ENCODE results near the gene INSYN2B. TPM values are rescaled to one million over a fixed set of nuclear protein-coding genes. Genes with fewer than 3 reads are reported as not detected.
A peak's percentile ranks its signal among the peaks of the same experiment; 100 is the strongest.

Gene INSYN2B
- total RNA-seq, 2 experiments from 2014 or later, result not detected

DNA sequence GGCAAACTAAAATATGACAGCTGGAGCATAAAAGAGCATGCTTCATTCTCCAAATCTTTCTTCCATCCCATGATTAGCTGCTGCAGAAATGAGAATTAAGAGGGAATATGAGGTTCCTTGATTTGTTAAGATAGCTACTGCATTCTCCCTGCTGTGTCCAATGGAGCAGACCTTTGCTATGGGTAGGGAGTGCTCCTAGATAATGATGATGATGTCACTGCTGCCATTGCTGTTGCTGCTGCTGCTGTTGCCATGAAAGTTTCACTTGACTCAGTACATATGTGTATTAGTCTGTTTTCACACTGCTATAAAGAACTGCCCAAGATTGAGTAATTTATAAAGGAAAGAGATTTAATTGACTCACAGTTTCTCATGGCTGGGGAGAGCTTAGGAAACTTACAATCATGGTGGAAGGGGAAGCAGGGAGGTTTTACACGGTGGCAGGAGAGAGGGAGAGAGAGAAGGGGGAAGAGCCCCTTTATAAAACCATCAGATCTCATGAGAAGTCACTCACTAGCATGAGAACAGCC, 128.9 kb downstream of the INSYN2B start:
- Mint-ChIP-seq H3K4me3 (no peak overlapping the region), H3K36me3 (ENCODE audit: low read depth) (peaks cover 76% of the 10 kb centered on the region), H3K27ac (no peak overlapping the region), H3K27me3 (no peaks in the 10 kb centered on the region), H3K4me1 (ENCODE audit: low read depth) (peaks cover 15% of the 10 kb centered on the region), H3K9me3 (peaks cover 41% of the 10 kb centered on the region)
- CTCF ChIA-PET, result interaction anchor here (1.0 to 1.6 kb wide), 3 partner anchors 10 to 166 kb away, joined by 3 read pairs; no protein-coding TSS in a partner anchor
- POLR2A ChIA-PET, result interaction anchor here (0.5 to 0.7 kb wide), 3 partner anchors 18 to 468 kb away, joined by 3 read pairs; no protein-coding TSS in a partner anchor
- ATAC-seq (no peak), DNase-seq (no peak)
- intact Hi-C loops (cut with micrococcal nuclease), result no loop called here
- TF ChIP-seq, protein P1, sequence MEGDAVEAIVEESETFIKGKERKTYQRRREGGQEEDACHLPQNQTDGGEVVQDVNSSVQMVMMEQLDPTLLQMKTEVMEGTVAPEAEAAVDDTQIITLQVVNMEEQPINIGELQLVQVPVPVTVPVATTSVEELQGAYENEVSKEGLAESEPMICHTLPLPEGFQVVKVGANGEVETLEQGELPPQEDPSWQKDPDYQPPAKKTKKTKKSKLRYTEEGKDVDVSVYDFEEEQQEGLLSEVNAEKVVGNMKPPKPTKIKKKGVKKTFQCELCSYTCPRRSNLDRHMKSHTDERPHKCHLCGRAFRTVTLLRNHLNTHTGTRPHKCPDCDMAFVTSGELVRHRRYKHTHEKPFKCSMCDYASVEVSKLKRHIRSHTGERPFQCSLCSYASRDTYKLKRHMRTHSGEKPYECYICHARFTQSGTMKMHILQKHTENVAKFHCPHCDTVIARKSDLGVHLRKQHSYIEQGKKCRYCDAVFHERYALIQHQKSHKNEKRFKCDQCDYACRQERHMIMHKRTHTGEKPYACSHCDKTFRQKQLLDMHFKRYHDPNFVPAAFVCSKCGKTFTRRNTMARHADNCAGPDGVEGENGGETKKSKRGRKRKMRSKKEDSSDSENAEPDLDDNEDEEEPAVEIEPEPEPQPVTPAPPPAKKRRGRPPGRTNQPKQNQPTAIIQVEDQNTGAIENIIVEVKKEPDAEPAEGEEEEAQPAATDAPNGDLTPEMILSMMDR (IDR thresholded peaks at IDR 0.05), result no peak

DNA sequence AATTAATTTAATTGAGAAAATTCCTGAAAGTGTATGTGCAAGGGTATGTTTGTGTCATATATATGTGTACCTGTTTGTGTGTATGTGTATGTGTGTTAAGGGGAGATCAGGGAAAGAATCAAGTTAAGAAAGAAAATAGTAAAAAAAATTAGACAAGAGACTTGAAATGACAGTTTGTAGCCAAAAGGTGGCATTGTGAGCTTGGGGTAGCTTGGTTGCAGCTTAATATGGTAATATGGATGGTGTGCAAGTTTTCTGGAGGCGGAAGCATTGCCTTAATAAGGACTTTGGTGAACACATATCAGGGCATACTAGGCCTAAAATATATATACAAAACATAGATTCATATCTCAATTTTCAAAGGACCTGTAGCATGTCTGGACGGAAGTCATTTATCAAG, 129.9 kb downstream of the INSYN2B start:
- POLR2A ChIA-PET, result no interaction called here
- Mint-ChIP-seq H3K27ac (no peak overlapping the region), H3K9me3 (peaks cover 41% of the 10 kb centered on the region), H3K4me3 (no peak overlapping the region), H3K27me3 (no peaks in the 10 kb centered on the region), H3K36me3 (ENCODE audit: low read depth) (peaks cover 76% of the 10 kb centered on the region), H3K4me1 (ENCODE audit: low read depth) (peaks cover 8% of the 10 kb centered on the region)
- TF ChIP-seq, protein P1 (IDR thresholded peaks at IDR 0.05), result peak; percentile 28
- no peak for ATAC-seq
- intact Hi-C loops (cut with micrococcal nuclease), result no loop called here
- DNase-seq, result peak; percentile 11
- CTCF ChIA-PET, result interaction anchor here (1.5 to 1.6 kb wide), 2 partner anchors 10 to 167 kb away, joined by 3 to 4 read pairs; no protein-coding TSS in a partner anchor

DNA sequence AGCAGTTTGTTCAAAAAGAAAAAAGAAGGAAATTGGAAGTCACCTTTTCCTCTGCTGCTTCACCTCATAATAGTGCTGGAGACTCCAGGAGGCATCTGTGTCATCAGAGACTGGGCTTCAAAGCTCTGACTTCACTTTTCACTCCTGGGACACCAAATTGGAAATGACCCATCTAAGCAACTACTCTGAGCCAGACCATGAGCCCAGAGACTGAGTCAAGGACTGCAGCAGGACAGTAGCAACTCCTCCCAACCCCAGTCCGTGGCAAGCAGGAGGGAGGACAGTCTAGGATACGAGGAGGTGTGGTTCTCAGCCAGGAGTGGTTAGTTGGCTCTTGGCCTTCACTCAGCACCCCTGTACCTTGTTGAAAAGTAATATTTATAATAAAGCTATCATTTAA, 131.5 kb downstream of the INSYN2B start:
- Mint-ChIP-seq H3K4me1 (ENCODE audit: low read depth) (peaks cover 10% of the 10 kb centered on the region), H3K27ac (no peak overlapping the region), H3K4me3 (no peak overlapping the region), H3K9me3 (peaks cover 39% of the 10 kb centered on the region), H3K36me3 (ENCODE audit: low read depth) (peaks cover 89% of the 10 kb centered on the region), H3K27me3 (no peaks in the 10 kb centered on the region)
- intact Hi-C loops (cut with micrococcal nuclease), result no loop called here
- no peak for ATAC-seq
- ChIA-PET CTCF (no interaction called here), POLR2A (no interaction called here)
- TF ChIP-seq, protein P1 (IDR thresholded peaks at IDR 0.05), result no peak
- no peak for DNase-seq

DNA sequence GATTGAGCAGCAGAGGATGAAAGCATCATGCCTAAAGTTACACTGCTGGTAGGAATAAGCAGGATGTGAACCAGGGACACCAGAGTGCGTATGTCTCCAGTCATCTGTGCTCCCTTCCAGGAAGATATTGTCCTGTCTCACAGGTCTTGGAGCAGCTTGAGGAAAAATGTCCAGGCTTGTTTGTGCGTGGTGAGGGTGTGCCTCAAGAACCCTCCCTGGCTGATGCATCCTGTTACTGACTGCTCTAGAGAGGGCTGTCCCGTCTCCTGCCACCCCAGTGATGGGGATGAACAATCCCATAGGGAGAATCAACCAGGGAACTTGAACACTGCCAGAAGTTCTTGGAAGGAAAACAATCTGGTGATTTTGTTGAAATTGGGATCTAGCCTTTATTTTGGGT, 132.0 kb downstream of the INSYN2B start:
- POLR2A ChIA-PET, result no interaction called here
- Mint-ChIP-seq H3K36me3 (ENCODE audit: low read depth) (peaks cover 88% of the 10 kb centered on the region), H3K4me1 (ENCODE audit: low read depth) (peaks cover 8% of the 10 kb centered on the region), H3K27me3 (no peaks in the 10 kb centered on the region), H3K4me3 (no peak overlapping the region), H3K27ac (no peak overlapping the region), H3K9me3 (peaks cover 38% of the 10 kb centered on the region)
- CTCF ChIA-PET, result no interaction called here
- ATAC-seq (no peak), DNase-seq (no peak)
- intact Hi-C loops (cut with micrococcal nuclease), result no loop called here
- TF ChIP-seq, protein P1 (IDR thresholded peaks at IDR 0.05), result no peak

DNA sequence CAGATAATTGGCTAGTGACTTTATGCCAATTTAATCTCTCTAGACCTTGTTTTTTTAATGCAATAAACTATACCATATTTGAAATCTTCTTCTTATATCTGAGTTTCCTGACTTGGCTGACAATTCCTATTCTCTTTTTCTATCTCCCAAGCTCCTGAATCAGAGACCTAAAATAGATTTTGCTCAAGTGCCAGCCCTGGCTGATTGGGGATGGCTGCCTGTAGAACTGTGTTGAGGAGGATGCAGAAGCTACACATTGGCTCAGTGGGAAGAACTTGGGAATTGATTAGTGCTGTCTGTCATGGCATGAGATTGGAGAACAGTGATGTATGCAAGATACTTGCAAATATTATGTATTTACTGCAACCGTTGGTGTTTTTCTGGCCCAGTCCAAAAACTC, 132.8 kb downstream of the INSYN2B start:
- POLR2A ChIA-PET, result no interaction called here
- Mint-ChIP-seq H3K36me3 (ENCODE audit: low read depth) (peaks cover 87% of the 10 kb centered on the region), H3K27me3 (no peaks in the 10 kb centered on the region), H3K4me1 (ENCODE audit: low read depth) (peaks cover 7% of the 10 kb centered on the region), H3K4me3 (no peak overlapping the region), H3K9me3 (peaks cover 31% of the 10 kb centered on the region), H3K27ac (no peak overlapping the region)
- ATAC-seq (no peak), DNase-seq (no peak)
- intact Hi-C loops (cut with micrococcal nuclease), result no loop called here
- TF ChIP-seq, protein P1 (IDR thresholded peaks at IDR 0.05), result no peak
- CTCF ChIA-PET, result no interaction called here
